Endothelial cell of umbilical vein (primary cell): ENCODE measurements around the gene SSTR3. TPM values are rescaled to one million over a fixed set of nuclear protein-coding genes. Genes with fewer than 3 reads are reported as not detected.

ENCODE experiments used
- BruUV-seq: library from RNA; stranded (reverse); fragments of 400-500 nt; replicated peaks from 2 replicates; lab custom pipeline; 2021; lab: Mats Ljungman, UMichigan
- CTCF ChIA-PET: fragments of 300-600, 350-600 bp; sonication (Branson Sonifier 250); formaldehyde crosslinking; loops from one replicate; lab custom pipeline; 2021; ENCODE audit warnings: antibody characterized with exemption, inconsistent platforms; lab: Charles Lee
- POLR2A ChIA-PET: fragments of 300-600, 350-600 bp; sonication (Branson Sonifier 250); formaldehyde crosslinking; loops from one replicate; lab custom pipeline; 2021; ENCODE audit warnings: antibody characterized with exemption, inconsistent platforms; lab: Charles Lee
- DNase-seq: peaks from one replicate; pipeline ENCODE4 v3.0.0-alpha.2; 2011; ENCODE audit warnings: low read depth, low spot score
- FAIRE-seq: peaks from 2 replicates; lab custom pipeline; 2011; peaks lifted over from hg19 to GRCh38; lab: Jason Lieb, UNC
- H2AFZ ChIP-seq: 2 replicates; pipeline ENCODE4 v1.6.0; 2012; ENCODE audit warnings: low read depth, low read length, control low read depth, inconsistent platforms
- H3K27ac ChIP-seq: 2 replicates; pipeline ENCODE4 v1.5.1; 2011; ENCODE audit warnings: low read depth, mild to moderate bottlenecking, control low read depth, low read length, moderate library complexity; ENCODE audit not compliant: insufficient read depth
- H3K27me3 ChIP-seq, 2 experiments: 2 replicates each; pipeline versions ENCODE4 v1.6.0 to v1.6.1; 2011; ENCODE audit warnings: low read length in 2 of 2, mixed read lengths in 1 of 2; ENCODE audit not compliant: control insufficient read depth in 2 of 2, insufficient read depth in 2 of 2
- H3K36me3 ChIP-seq, 2 experiments: 2 replicates in 1 of 2; 3 replicates in 1 of 2; pipeline ENCODE4 v1.5.1; 2011; ENCODE audit warnings: low read length in 2 of 2, mild to moderate bottlenecking in 1 of 2, moderate library complexity in 1 of 2; ENCODE audit not compliant: control insufficient read depth in 2 of 2, insufficient read depth in 2 of 2; ENCODE audit errors: extremely low read depth in 1 of 2
- H3K4me1 ChIP-seq: 3 replicates; pipeline ENCODE4 v1.5.1; 2011; ENCODE audit warnings: mild to moderate bottlenecking, low read length; ENCODE audit not compliant: control insufficient read depth, insufficient read depth; ENCODE audit errors: extremely low read depth
- H3K4me2 ChIP-seq: 2 replicates; pipeline ENCODE4 v1.6.1; 2011; ENCODE audit warnings: low read length, control low read depth, mixed read lengths; ENCODE audit not compliant: insufficient read depth
- H3K4me3 ChIP-seq, 3 experiments: fragments of 200-600 bp in 1 of 3; sonication (generic), shearing (Covaris generic) in 1 of 3; replicated peaks in 1 of 3; 2 replicates each; pipeline ENCODE4 v1.5.1; 2011 to 2016; ENCODE audit warnings: control low read depth in 3 of 3, low read length in 3 of 3, mild to moderate bottlenecking in 2 of 3, inconsistent platforms in 1 of 3, low read depth in 1 of 3, moderate library complexity in 1 of 3; ENCODE audit not compliant: insufficient read depth in 1 of 3
- H3K79me2 ChIP-seq: 2 replicates; pipeline ENCODE4 v1.6.0; 2012; ENCODE audit warnings: low read length, inconsistent platforms; ENCODE audit not compliant: control insufficient read depth, insufficient read depth
- H3K9ac ChIP-seq: replicated peaks from 2 replicates; pipeline ENCODE3; 2011; ENCODE audit warnings: low read length, control low read depth; ENCODE audit not compliant: insufficient read depth; ENCODE audit errors: extremely low read depth
- H3K9me1 ChIP-seq: replicated peaks from 3 replicates; pipeline ENCODE4 v1.6.0; 2011; ENCODE audit warnings: mild to moderate bottlenecking, low read length; ENCODE audit not compliant: control insufficient read depth, insufficient read depth; ENCODE audit errors: extremely low read depth
- H3K9me3 ChIP-seq: replicated peaks from 2 replicates; pipeline ENCODE4 v1.5.1; 2012; ENCODE audit warnings: low read length, inconsistent platforms; ENCODE audit not compliant: control insufficient read depth, insufficient read depth
- H4K20me1 ChIP-seq: replicated peaks from 2 replicates; pipeline ENCODE3; 2011; ENCODE audit warnings: mild to moderate bottlenecking, low read length; ENCODE audit not compliant: control insufficient read depth, insufficient read depth; ENCODE audit errors: extremely low read depth
- CTCF ChIP-seq, 2 donors: IDR thresholded peaks; 1 replicate in 1 of 2; 2 replicates in 1 of 2; pipeline ENCODE4 v1.5.1; 2011; ENCODE audit warnings: low read length in 2 of 2, mild to moderate bottlenecking in 2 of 2, moderate library complexity in 2 of 2, control low read depth in 1 of 2, inconsistent platforms in 1 of 2, low read depth in 1 of 2; ENCODE audit not compliant: insufficient read depth in 1 of 2; ENCODE audit errors: extremely low read depth in 1 of 2
- FOS ChIP-seq: IDR thresholded peaks from 2 replicates; pipeline ENCODE4 v1.6.1; 2011; ENCODE audit warnings: mild to moderate bottlenecking, low read length, moderate library complexity, borderline replicate concordance; ENCODE audit not compliant: insufficient read depth
- GATA2 ChIP-seq: IDR thresholded peaks from 2 replicates; pipeline ENCODE4 v1.7.0; 2011; ENCODE audit warnings: low read depth, mild to moderate bottlenecking, moderate library complexity, mixed read lengths, low read length; ENCODE audit not compliant: insufficient read length, insufficient read depth
- JUN ChIP-seq: IDR thresholded peaks from 2 replicates; pipeline ENCODE4 v1.6.1; 2011; ENCODE audit warnings: borderline replicate concordance, low read depth; ENCODE audit not compliant: insufficient read length, insufficient read depth
- MAX ChIP-seq: IDR thresholded peaks from 2 replicates; pipeline ENCODE4 v1.6.1; 2011; ENCODE audit not compliant: insufficient read depth, insufficient read length
- MYC ChIP-seq: IDR thresholded peaks from one replicate; pipeline ENCODE4 v1.6.1; 2011; ENCODE audit warnings: mild to moderate bottlenecking, low read depth, low read length
- POLR2A ChIP-seq: IDR thresholded peaks from 2 replicates; pipeline ENCODE4 v1.6.1; 2012; ENCODE audit warnings: low read depth, mild to moderate bottlenecking, control low read depth, low read length
- POLR2AphosphoS5 ChIP-seq: IDR thresholded peaks from 2 replicates; pipeline ENCODE4 v1.6.1; 2012; ENCODE audit warnings: low read depth, mild to moderate bottlenecking, control low read depth, low read length, moderate library complexity; ENCODE audit not compliant: insufficient read depth
- dilution Hi-C: fragments of 300-500 bp; cut with MboI; formaldehyde crosslinking; loops from one replicate; pipeline ENCODE4 v1.15.0; 2019; ENCODE audit warnings: low sequenced_read_pairs; ENCODE audit not compliant: extremely low pct_ligation_motif_present
- intact Hi-C: fragments of 100-400 bp; cut with micrococcal nuclease; formaldehyde crosslinking; loops from one replicate; pipeline ENCODE4 v1.10.0; 2022
- polyA plus RNA-seq, 4 experiments: library from polyadenylated mRNA; depleted of rRNA in 3 of 4; stranded (reverse) in 3 of 4; unstranded in 1 of 4; fragments of >200 nt; gene quantifications; 2 replicates each; pipeline versions ENCODE4 v1.2.1 to v1.2.3, GENCODE V29; 2011 to 2012; ENCODE audit warnings: missing spikeins in 1 of 4
- total RNA-seq: library from RNA; stranded (reverse); gene quantifications from 2 replicates; pipeline ENCODE4 v1.2.3, GENCODE V29; 2021

SSTR3 gene
- total and polyA plus RNA-seq, 2 donors (not counting 3 experiments of a cell fraction or from before 2014, with no cell fraction given) = not detected

- Histone ChIP-seq H3K27ac (no peak overlapping the region), H3K4me1 (peaks cover 25% of the 10 kb centered on the region), H3K9me1 (no peaks in the 10 kb centered on the region), H3K36me3 (no peaks in the 10 kb centered on the region), H2AFZ (no peak overlapping the region), H3K79me2 (no peaks in the 10 kb centered on the region), H3K9me3 (no peaks in the 10 kb centered on the region), H3K9ac (no peak overlapping the region), H3K4me3 (no peak overlapping the region), H3K27me3 (no peaks in the 10 kb centered on the region), H4K20me1 (no peaks in the 10 kb centered on the region), H3K4me2 (no peak overlapping the region)
- POLR2A ChIA-PET = no interaction called here
- CTCF ChIA-PET = interaction anchor here (1.5 to 1.9 kb wide), 2 partner anchors 13 to 16 kb away, joined by 5 read pairs; no protein-coding TSS in a partner anchor
- BruUV-seq = no TSS peak
- dilution Hi-C loops = no loop called here
- DNase-seq = no peak
- intact Hi-C loops = no loop called here
- no peak for FAIRE-seq
- TF ChIP-seq POLR2A (no peak), MYC (no peak), JUN (no peak), POLR2AphosphoS5 (no peak), GATA2 (no peak), FOS (no peak), MAX (no peak)
These were observed 28.6 kb downstream of the SSTR3 start for GRCh38 chr22:37183432-37184379.

GRCh38 chr22:37182949-37183245 lies 29.4 kb downstream of the SSTR3 start:
- H3K9ac ChIP-seq = no peak overlapping the region
- H3K27ac ChIP-seq = no peak overlapping the region
- no peaks in the 10 kb centered on the region for H3K36me3 ChIP-seq
- no peaks in the 10 kb centered on the region for H3K9me1 ChIP-seq
- no peak overlapping the region for H2AFZ ChIP-seq
- H3K27me3 ChIP-seq = no peaks in the 10 kb centered on the region
- dilution Hi-C loops (no loop called here), intact Hi-C loops (no loop called here)
- no peak overlapping the region for H3K4me2 ChIP-seq
- no peak for FAIRE-seq
- POLR2A ChIA-PET = no interaction called here
- no peak for TF ChIP-seq MYC
- TF ChIP-seq MAX = no peak
- TF ChIP-seq GATA2 = no peak
- no peak for TF ChIP-seq CTCF (IDR thresholded peaks at IDR 0.05; ENCODE audit: extremely low read depth in 1 of 2, insufficient read depth in 1 of 2, low read depth in 1 of 2, low read length in 2 of 2)
- H3K9me3 ChIP-seq = no peaks in the 10 kb centered on the region
- no peak overlapping the region for H3K4me3 ChIP-seq
- peaks cover 25% of the 10 kb centered on the region for H3K4me1 ChIP-seq
- H3K79me2 ChIP-seq = no peaks in the 10 kb centered on the region
- no peaks in the 10 kb centered on the region for H4K20me1 ChIP-seq
- CTCF ChIA-PET = interaction anchor here (1.5 to 1.9 kb wide), 2 partner anchors 14 to 16 kb away, joined by 5 read pairs; no protein-coding TSS in a partner anchor
- no TSS peak for BruUV-seq
- DNase-seq = no peak
